Suprapubic skin (tissue), 4 donors: ENCODE results near the gene KAZN.

Experiments used
- CTCF ChIP-seq, 2 donors: fragments of 200-600 bp in 1 of 2; fragments of 450-650 bp in 1 of 2; sonication (generic) in 1 of 2; IDR thresholded peaks; one replicate each; pipeline ENCODE4 v1.5.1; 2016 to 2019; ENCODE audit warnings: antibody characterized with exemption in 2 of 2, mild to moderate bottlenecking in 1 of 2, moderate library complexity in 1 of 2
- EP300 ChIP-seq: sonication (generic); formaldehyde crosslinking; IDR thresholded peaks from one replicate; pipeline ENCODE4 v1.6.1; 2017; ENCODE audit warnings: antibody characterized with exemption
- POLR2A ChIP-seq, 2 donors: fragments of 450-650 bp; IDR thresholded peaks; one replicate each; pipeline ENCODE4 v1.6.1; 2017; ENCODE audit warnings: antibody characterized with exemption in 2 of 2, mild to moderate bottlenecking in 2 of 2, moderate library complexity in 2 of 2
- POLR2AphosphoS5 ChIP-seq, 3 donors: sonication (generic); formaldehyde crosslinking; IDR thresholded peaks; one replicate each; pipeline ENCODE4 v1.6.1; 2017; ENCODE audit warnings: antibody characterized with exemption in 3 of 3

GRCh38 chr1:14656384-14656937 is 58.0 kb downstream of the KAZN start:
- no peak for TF ChIP-seq CTCF (IDR thresholded peaks at IDR 0.05)
- TF ChIP-seq EP300 = no peak
- TF ChIP-seq POLR2A (IDR thresholded peaks at IDR 0.05) = no peak
- TF ChIP-seq POLR2AphosphoS5 (IDR thresholded peaks at IDR 0.05) = no peak
